ENCODE results near the gene KRT84. TPM values are rescaled to one million over a fixed set of nuclear protein-coding genes. Genes with fewer than 3 reads are reported as not detected.

The KRT84 gene
- not detected for total RNA-seq

- intact Hi-C loops (cut with DNase I): no loop called here
- no peak for ATAC-seq
- no peak for DNase-seq (ENCODE audit: low spot score)
Measured at GRCh38 chr12:52385226-52385702, at the start of gene KRT84. KRT84 (minus strand) TSS chr12:52385652; CDS start chr12:52385585, 67 bp downstream.

DNA sequence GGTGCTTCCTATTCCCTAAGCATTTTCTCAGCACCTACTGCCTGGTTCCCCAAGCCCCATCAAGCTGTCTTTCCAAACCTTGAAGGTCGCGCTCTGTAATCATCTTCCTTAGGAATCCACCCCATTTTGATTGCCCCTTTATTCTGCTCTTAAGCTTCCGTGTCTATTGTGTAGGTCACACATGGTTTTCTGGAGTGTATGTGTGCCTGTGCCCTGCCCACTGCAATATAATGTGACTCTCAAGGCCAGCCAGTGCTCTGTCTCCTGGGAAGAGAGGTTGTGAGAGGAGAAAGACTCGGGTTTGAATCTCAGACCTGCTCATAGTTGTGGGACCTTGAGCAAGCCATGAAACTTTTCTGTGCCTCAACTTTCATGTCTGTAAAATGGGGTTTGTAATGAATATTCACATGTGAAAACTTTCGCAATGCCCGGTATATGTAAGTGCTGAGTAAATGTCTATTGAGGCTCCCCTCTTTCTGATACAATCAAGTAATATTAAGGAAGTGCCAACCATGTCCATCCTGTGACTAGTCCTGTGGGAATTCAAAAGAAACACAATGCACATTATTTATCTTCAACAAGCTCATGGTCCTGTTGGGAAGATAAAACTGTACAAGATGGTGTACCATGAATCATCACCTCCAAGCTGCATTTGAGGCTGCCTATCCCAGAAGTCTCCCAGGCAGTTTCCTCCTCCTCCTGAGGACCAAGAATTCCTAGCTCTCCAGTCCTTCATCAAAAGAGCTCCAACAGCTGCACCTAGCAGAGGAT lies 49.5 kb upstream of the KRT84 start:
- no peak for ATAC-seq
- no peak for DNase-seq (ENCODE audit: low spot score)
- intact Hi-C loops (cut with DNase I): no loop called here

DNA sequence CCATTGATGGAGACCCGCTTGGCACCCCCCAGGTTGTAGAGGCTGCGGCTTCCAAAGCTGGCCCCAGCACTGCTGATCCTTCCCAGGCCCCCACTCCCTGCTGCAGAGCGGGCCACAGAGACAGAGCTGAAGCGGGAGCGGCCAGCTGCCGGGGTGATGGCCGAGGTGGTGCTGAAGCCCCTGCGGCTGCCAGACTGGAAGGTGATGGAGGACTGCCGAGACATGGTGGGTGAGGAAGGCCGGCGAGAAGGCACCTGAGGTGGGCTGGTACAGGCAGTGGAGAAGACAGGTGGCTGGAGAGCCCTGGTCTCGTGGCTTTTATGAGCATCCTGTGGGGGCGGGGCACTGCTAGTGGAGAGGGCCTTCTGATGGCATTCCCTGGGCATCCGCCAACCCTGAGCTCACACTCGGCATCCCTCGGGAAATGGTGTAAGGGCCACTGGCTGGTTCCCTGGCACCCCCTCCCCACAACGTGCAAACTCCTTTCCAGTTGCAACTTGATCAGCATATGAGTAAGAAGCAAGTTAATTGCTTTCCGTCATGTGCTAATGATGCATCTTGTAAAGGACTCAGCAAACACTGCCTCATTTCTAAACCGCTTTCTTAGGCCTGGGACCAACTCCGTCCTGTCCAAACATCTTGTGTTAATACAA lies 48.8 kb upstream of the KRT84 start, which contains the start of gene KRT75:
Gene KRT75, minus strand, starts transcription at position 291 of the 653 bp plus-strand sequence. Its CDS starts 67 bp downstream, at position 224.
- DNase-seq (ENCODE audit: low spot score) (no peak), ATAC-seq (peak; percentile 13)
- intact Hi-C loops (cut with DNase I): no loop called here

DNA sequence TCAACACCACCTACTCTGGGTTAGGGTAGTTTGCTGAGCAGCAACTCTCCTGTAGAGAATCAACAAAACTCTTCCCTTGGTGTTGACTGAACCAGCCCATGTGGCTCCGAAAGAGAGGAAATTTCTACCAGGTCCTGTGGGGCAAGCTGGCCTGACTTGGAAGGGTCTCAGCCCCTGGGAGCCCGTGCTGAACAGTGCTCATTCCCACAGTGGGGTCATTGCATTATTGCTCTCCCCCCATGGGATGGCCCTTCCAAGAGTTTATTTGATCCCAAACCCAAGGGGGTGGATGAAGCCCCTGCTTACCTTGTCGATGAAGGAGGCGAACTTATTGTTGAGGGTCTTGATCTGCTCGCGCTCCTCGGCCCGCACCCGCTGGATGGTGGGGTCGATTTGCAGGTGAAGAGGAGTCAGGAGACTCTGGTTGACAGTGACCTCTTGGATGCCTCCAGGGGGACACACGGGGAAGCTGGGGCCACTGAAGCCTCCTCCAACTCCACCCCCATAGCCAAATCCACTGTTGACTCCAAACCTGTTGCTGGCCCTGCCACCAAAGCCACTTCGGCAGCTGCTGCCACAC lies 48.1 kb upstream of the KRT84 start:
- intact Hi-C loops (cut with DNase I): no loop called here
- ATAC-seq (no peak), DNase-seq (ENCODE audit: low spot score) (no peak)

GRCh38 chr12:52432559-52433207 lies 47.2 kb upstream of the KRT84 start:
- intact Hi-C loops (cut with DNase I): no loop called here
- ATAC-seq (no peak), DNase-seq (ENCODE audit: low spot score) (no peak)

DNA sequence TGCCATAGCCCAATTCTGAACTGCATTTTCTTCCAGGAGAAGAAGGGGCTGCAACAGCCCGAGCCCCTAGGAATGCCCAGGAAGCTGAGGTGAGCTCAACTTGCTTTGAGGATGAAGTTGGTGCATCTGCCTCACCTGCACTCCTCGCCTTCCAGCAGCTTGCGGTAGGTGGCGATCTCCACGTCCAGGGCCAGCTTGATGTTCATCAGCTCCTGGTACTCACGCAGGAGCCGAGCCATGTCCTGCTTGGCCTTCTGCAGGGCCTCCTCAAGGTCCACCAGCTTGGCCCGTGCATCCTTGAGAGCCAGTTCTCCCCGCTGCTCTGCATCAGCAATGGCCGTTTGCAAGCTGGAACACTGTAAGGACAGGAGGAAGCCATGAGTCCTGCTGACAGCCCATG lies 42.7 kb upstream of the KRT84 start:
- DNase-seq (ENCODE audit: low spot score): no peak
- intact Hi-C loops (cut with DNase I): no loop called here
- ATAC-seq: no peak

DNA sequence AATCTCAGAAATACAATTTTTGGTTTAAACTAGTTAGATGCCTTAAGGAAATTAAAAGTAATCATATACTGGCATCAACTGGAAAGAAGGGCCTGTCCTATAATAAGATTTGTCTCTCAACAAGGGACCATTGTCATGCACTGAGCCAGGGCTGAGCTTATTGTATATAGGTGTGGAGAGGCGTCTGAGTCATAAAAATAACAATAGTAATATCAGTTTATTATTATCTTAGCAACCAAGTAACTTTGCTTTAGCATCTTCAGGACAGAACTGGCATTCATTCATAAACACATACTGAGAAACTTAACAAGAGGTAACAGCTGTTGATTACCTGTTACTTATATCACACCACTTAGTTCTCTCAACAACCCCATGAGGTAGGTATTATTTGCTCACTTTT lies 41.6 kb upstream of the KRT84 start:
- intact Hi-C loops (cut with DNase I): no loop called here
- no peak for ATAC-seq
- DNase-seq (ENCODE audit: low spot score): no peak

DNA sequence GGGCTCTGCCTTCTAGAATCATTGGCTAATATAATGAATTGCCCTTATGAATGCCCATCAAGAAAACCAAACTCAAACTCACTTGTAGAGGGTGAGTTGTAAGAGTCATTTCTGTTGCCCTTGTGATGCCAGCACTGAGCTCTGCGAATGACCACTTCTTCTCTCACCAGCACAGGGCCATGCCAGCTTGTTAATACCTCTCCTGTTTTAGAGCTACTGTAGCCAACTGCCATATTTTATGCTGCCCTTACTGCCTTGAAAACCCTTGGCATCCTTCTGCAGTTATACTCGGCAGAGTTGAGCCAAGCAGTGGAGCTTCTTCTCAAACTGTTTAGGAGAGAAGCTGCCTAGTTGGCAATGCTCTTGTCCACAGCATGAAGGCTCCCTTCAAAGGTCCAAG lies 40.6 kb upstream of the KRT84 start:
- DNase-seq (ENCODE audit: low spot score): no peak
- intact Hi-C loops (cut with DNase I): no loop called here

DNA sequence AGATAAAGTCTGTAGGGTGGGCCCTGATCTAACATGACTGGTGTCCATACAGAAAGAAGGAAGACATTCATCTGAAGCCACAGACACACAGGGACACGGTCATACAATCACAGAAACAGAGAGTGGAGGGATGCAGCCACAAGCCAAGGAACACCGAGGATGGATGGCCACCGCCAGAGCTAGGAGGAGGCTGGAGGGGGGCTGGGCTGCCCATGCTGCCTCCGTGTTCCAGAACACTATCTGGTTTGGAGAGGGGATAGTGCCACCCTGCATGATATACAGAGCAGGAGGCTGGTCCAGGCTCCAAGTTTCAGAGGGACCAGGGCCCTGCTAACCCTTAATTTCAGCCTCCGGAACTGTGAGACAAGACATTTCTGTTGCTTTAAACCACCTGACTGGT lies 40.0 kb upstream of the KRT84 start:
- no peak for ATAC-seq
- no peak for DNase-seq (ENCODE audit: low spot score)
- intact Hi-C loops (cut with DNase I): no loop called here

More for the DNA sequence above, 40.6 kb upstream of the KRT84 start:
- no peak for ATAC-seq

GRCh38 chr12:52423661-52424500 lies 38.4 kb upstream of the KRT84 start:
- ATAC-seq (peak; percentile 64), DNase-seq (ENCODE audit: low spot score) (no peak)
- intact Hi-C loops (cut with DNase I): no loop called here

DNA sequence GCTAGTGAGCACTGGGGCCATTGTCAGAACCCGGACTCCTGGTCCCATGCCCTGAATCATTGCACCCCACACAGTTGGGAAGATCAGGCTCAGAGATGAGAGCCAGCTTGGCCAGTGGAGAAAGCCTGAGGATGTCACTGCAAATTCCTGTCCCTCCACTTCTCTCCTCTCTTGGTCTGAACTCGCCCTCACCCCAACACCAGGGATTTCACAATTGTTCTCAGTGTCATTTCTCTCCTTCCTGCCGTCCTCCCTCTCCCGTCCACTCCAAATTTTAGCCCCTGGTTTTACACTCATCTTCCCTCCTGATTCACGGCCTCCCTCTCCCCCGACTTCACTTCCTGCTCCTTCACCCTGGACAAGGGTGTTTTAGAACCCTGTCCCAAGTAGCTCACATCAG lies 37.6 kb upstream of the KRT84 start:
- no peak for DNase-seq (ENCODE audit: low spot score)
- intact Hi-C loops (cut with DNase I): no loop called here
- peak; percentile 67 for ATAC-seq

- no peak for ATAC-seq
- no peak for DNase-seq (ENCODE audit: low spot score)
- intact Hi-C loops (cut with DNase I): no loop called here
Measured at GRCh38 chr12:52419656-52420055, 34.2 kb upstream of the KRT84 start.

DNA sequence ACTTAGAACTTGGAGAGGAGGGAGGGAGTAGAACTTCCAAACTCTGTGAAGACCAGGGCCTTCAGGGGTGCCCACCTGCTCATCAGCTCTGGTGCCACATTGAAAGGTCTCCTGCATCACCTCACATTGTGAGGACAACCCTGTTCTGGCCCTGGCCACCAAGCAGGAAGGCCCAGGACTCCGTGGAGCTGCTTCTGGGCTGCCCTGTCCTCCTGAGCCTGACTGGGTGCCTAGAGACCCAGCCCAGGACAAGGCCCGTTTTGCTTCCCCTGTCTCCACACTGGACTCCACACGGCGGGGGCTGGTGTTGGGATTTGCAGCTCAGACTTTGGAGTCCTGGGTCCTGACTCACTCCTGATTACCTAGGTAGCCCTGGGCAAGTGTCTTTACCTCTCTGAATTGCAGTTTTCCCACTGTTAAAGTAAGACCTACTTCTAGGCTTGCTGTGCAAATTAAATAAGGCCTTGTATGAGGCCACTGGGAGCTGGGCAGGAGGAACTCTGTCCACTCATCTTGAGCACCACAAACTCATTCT lies 33.2 kb upstream of the KRT84 start:
- ATAC-seq: no peak

DNA sequence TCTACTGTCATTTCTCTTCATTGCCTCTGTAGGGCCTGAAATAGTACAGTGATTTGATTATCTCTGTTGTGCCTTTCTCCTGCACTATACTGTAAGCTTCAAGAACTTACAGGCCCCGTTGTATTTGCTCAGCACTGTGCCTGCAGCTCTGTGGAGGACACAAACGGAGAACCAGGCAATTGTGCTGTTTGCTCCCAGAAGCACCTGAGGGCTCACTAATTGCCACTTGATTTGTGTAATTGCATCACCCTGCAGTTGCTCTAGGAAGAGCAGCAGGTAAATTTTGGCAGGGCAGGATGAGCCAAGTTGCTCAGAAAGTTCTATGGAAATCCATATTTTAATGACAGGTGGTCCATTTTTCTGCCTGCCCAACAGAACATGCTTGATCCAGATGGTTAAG lies 32.3 kb upstream of the KRT84 start:
- intact Hi-C loops (cut with DNase I): no loop called here
- ATAC-seq (no peak), DNase-seq (ENCODE audit: low spot score) (no peak)

More for the DNA sequence above, 33.2 kb upstream of the KRT84 start:
- intact Hi-C loops (cut with DNase I): no loop called here
- DNase-seq (ENCODE audit: low spot score): no peak

GRCh38 chr12:52416795-52417194 lies 31.3 kb upstream of the KRT84 start:
- DNase-seq (ENCODE audit: low spot score): no peak
- ATAC-seq: peak; percentile 82
- intact Hi-C loops (cut with DNase I): no loop called here

- peak; percentile 91 for ATAC-seq
- DNase-seq (ENCODE audit: low spot score): no peak
- intact Hi-C loops (cut with DNase I): no loop called here
Measured at GRCh38 chr12:52415870-52416750, 30.7 kb upstream of the KRT84 start.

- intact Hi-C loops (cut with DNase I): no loop called here
- ATAC-seq (no peak), DNase-seq (ENCODE audit: low spot score) (no peak)
Measured at GRCh38 chr12:52414936-52415335, 29.5 kb upstream of the KRT84 start.

All from sciatic nerve (tissue), 2 donors.